Lung (tissue), 12 donors: ENCODE data around the gene NCL. TPM values are rescaled to one million over a fixed set of nuclear protein-coding genes. Genes with fewer than 3 reads are reported as not detected.

Source experiments
- ATAC-seq: fragments of 200-7000 bp; cut with Tn5 transposase; one replicate; pipeline ENCODE4 v1.9.1; 2020; ENCODE audit warnings: moderate number of reproducible peaks; ENCODE audit not compliant: insufficient read depth, low FRiP score
- DNase-seq, 3 donors: peaks; one replicate each; pipeline ENCODE4 v3.0.0-alpha.2; 2013 to 2017
- H3K27ac ChIP-seq, 2 donors: one replicate each; pipeline ENCODE4 v1.5.1; 2013; ENCODE audit warnings: mild to moderate bottlenecking in 2 of 2, moderate library complexity in 2 of 2, control low read depth in 1 of 2, inconsistent platforms in 1 of 2, low read depth in 1 of 2, low read length in 1 of 2
- H3K27me3 ChIP-seq, 3 donors: one replicate each; pipeline ENCODE4 v1.5.1; 2013; ENCODE audit warnings: low read length in 2 of 3; ENCODE audit not compliant: control insufficient read depth in 3 of 3, insufficient read depth in 3 of 3
- H3K36me3 ChIP-seq, 4 donors: one replicate each; pipeline ENCODE4 v1.5.1; 2013; ENCODE audit warnings: low read length in 4 of 4, mild to moderate bottlenecking in 1 of 4, moderate library complexity in 1 of 4; ENCODE audit not compliant: control insufficient read depth in 4 of 4, insufficient read depth in 4 of 4
- H3K4me1 ChIP-seq, 5 donors: one replicate each; pipeline ENCODE4 v1.5.1; 2013; ENCODE audit warnings: low read length in 5 of 5, mild to moderate bottlenecking in 2 of 5, moderate library complexity in 1 of 5; ENCODE audit not compliant: control insufficient read depth in 5 of 5, insufficient read depth in 5 of 5
- H3K4me3 ChIP-seq: one replicate; pipeline ENCODE4 v1.5.1; 2013; ENCODE audit warnings: mild to moderate bottlenecking, control low read depth, moderate library complexity
- H3K9ac ChIP-seq, 2 donors: one replicate each; pipeline ENCODE4 v1.5.1; 2013; ENCODE audit warnings: low read length in 2 of 2, control low read depth in 1 of 2; ENCODE audit not compliant: insufficient read depth in 1 of 2
- H3K9me3 ChIP-seq, 4 donors: one replicate each; pipeline ENCODE4 v1.5.1; 2013; ENCODE audit warnings: low read length in 3 of 4, mild to moderate bottlenecking in 1 of 4, moderate library complexity in 1 of 4; ENCODE audit not compliant: control insufficient read depth in 4 of 4, insufficient read depth in 3 of 4
- CTCF ChIP-seq: IDR thresholded peaks from 2 replicates; pipeline ENCODE4 v1.5.1; 2012; ENCODE audit warnings: mild to moderate bottlenecking; ENCODE audit errors: control extremely low read depth, extremely low read depth
- WGBS, 2 donors: extraction: QIAGEN DNeasy Blood & Tissue Kit; methylation state at CpG; one replicate each; pipeline ENCODE4 v1.1.7; 2013; 5-methylcytosine and 5-hydroxymethylcytosine counted together
- polyA plus RNA-seq, 2 donors: library from polyadenylated mRNA; stranded (reverse); fragments of 200-250 nt; gene quantifications; one replicate each; pipeline ENCODE4 v1.2.1, GENCODE V29; 2013
- total RNA-seq, 2 donors: library from RNA; depleted of rRNA in 1 of 2; stranded (reverse); fragments of >200 nt in 1 of 2; gene quantifications; one replicate each; pipeline ENCODE4 v1.2.1, GENCODE V29; 2014 to 2021
- donor health status: control.
- donor health status: control.
- donor health status: Bipolar disorder and iron deficiency.
- donor health status: healthy.
- donor health status: DM: yes; HTN: yes; CAD: no.

NCL gene
- total and polyA plus RNA-seq, 4 donors: 144 to 373 (median 331) TPM

GRCh38 chr2:231452799-231453508 is 11.3 kb downstream of the NCL start:
- H3K36me3 ChIP-seq: peaks cover 30 to 49% (median 38%) of the 10 kb centered on the region in 4 donors
- H3K27me3 ChIP-seq: no peaks in the 10 kb centered on the region
- no peak overlapping the region for H3K27ac ChIP-seq
- H3K4me3 ChIP-seq: no peak overlapping the region
- H3K9me3 ChIP-seq: no peaks in the 10 kb centered on the region
- peaks cover 0 to 3% (median 0%) of the 10 kb centered on the region in 5 donors for H3K4me1 ChIP-seq
- DNase-seq: peak in 1 of 3 donors; percentile 9
- WGBS, 2 donors: 78 to 85% methylated on average over 10 of the region's 10 CpGs
- TF ChIP-seq CTCF: no peak
- H3K9ac ChIP-seq: no peak overlapping the region
- ATAC-seq: no peak

- no peak overlapping the region for H3K9ac ChIP-seq
- H3K27me3 ChIP-seq: no peaks in the 10 kb centered on the region
- ATAC-seq (no peak), DNase-seq (no peak)
- no peak overlapping the region for H3K4me3 ChIP-seq
- no peak for TF ChIP-seq CTCF
- H3K4me1 ChIP-seq: peaks cover 0 to 3% (median 0%) of the 10 kb centered on the region in 5 donors
- peaks cover 17 to 26% (median 19%) of the 10 kb centered on the region in 4 donors for H3K36me3 ChIP-seq
- no peak overlapping the region for H3K27ac ChIP-seq
- WGBS, 2 donors: 92 to 93% methylated on average over 4 of the region's 4 CpGs
- H3K9me3 ChIP-seq: no peaks in the 10 kb centered on the region
Measured at GRCh38 chr2:231450548-231450989, 13.7 kb downstream of the NCL start.

- no peak overlapping the region for H3K4me3 ChIP-seq
- H3K27ac ChIP-seq: no peak overlapping the region
- H3K4me1 ChIP-seq: peaks cover 0 to 3% (median 0%) of the 10 kb centered on the region in 5 donors
- WGBS, 2 donors: 90 to 94% methylated on average over 4 of the region's 4 CpGs
- no peak for DNase-seq
- TF ChIP-seq CTCF: no peak
- no peak overlapping the region for H3K9ac ChIP-seq
- no peaks in the 10 kb centered on the region for H3K9me3 ChIP-seq
- peaks cover 10 to 19% (median 12%) of the 10 kb centered on the region in 4 donors for H3K36me3 ChIP-seq
- ATAC-seq: no peak
- no peaks in the 10 kb centered on the region for H3K27me3 ChIP-seq
Measured at GRCh38 chr2:231449503-231450054, 14.7 kb downstream of the NCL start.
